Posterior vena cava (tissue), 2 donors: Measurements from ENCODE around the gene AMBP. TPM values are rescaled to one million over a fixed set of nuclear protein-coding genes. Genes with fewer than 3 reads are reported as not detected.

Source experiments
- DNase-seq: peaks from one replicate; pipeline ENCODE4 v3.0.0-alpha.2; 2020; ENCODE audit warnings: low spot score
- intact Hi-C, 2 donors: fragments of 100-400 bp; cut with DNase I; formaldehyde crosslinking; loops; one replicate each; pipeline versions ENCODE4 v1.14.1 to v1.14.2; 2022 to 2023
- total RNA-seq, 2 donors: library from RNA; stranded (reverse); fragmentation: NEBNext Ultra II Directional; extraction: Animal tissue kit (Norgen Biotek cat#: 25700); gene quantifications; one replicate each; pipeline ENCODE4 v1.2.1, GENCODE V29; 2021
- donor health status: DM: yes; HTN: yes; CAD: no.
- donor health status: DM: yes; HTN: yes; CAD: no.

AMBP gene
- total RNA-seq, 2 donors from 2014 or later: 0.65 TPM; not detected in 1

GRCh38 chr9:114039484-114039883 is 38.6 kb downstream of the AMBP start:
- no peak for DNase-seq
- intact Hi-C loops: loop anchor here in 1 of 2 donors (10.0 kb wide), 1 partner anchor 355 kb away; no protein-coding TSS in a partner anchor

DNA sequence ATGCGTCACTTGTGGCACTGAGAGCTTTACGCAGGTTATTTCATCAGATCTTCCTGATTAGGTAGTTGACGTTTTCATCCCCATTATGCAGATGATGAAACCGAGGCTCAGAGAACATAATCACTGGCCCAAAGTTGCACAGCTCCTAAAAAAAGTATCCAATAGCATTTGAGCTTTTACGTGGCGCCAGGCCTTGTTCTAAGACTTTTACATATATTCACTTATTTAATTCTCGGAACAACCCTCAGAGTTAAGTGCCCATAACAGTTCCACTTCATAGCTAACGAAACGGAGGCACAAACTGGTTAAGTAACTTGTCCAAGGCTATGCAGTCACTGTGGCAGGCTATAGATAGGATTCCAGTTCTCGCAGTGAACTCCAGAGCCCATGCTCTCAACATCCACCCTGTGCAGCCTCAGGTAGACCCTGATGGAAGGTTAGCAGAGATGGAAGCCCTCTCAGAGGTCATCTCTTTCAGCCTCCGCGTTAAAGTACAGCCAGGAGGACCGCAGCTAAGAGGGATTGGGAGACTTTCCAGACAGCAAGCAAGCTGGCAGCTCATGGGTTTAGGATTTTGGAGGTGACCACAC is 39.3 kb downstream of the AMBP start:
- DNase-seq: no peak
- intact Hi-C loops: loop anchor here in 1 of 2 donors (10.0 kb wide), 1 partner anchor 354 kb away; no protein-coding TSS in a partner anchor

DNA sequence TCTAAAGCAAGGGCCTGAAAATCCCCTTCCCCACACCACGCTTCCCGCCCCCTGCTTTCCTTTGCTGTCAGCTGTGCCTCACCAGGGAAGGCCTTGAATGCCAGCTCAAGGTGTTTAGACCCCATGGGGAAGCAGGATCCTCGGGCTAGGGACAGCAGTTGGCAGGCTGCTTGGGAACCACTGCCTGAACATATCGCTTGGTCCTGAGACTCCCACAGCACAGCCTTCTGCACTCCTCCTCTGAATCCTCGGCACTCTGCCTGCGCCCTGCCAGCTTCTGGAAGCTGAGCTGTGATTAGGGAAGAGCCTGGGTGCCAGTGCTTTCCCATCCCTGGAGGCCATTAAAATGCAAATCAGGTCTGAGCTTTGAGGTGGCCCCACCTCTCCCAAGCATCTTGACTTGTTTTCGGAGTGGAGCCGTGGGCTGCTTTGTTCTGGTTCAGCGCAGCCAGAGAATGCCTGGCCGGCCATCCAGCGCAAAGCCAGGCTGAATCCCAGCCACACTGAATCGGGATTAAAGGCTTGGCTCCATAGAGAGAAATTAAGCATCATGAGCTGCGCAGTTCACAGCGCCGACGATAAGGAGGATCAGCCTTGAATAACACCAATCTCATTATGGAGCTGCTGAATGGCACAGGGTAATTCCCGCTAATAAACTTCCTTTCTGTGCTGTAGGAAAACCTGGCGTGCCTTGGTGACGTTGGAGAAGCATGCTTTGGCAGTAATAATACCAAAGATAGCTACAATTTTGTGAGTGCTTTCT is 40.0 kb downstream of the AMBP start:
- peak; percentile 63 for DNase-seq
- intact Hi-C loops: loop anchor here in 1 of 2 donors (10.0 kb wide), 1 partner anchor 353 kb away; no protein-coding TSS in a partner anchor

DNA sequence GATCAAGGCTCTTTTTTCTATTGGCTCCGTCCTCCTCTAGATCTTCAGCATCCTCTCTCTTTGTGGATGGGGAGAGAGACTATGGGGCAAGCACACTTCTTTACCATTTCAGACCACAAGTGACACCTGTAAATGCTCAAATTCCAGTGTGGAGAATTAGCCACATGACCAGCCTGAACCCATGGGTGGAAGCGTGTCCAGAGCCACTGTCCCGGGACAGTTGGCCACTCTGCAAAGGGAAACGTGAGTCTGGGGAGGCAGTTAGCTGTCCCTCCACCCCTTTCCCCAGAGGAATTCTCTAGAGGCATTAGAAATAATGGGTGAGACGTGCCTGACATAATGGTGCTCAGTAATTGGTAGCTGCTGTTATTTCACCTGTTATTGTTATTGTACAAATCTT is 40.9 kb downstream of the AMBP start:
- intact Hi-C loops: loop anchor here in 1 of 2 donors (10.0 kb wide), 1 partner anchor 352 kb away; no protein-coding TSS in a partner anchor
- DNase-seq: peak; percentile 13

DNA sequence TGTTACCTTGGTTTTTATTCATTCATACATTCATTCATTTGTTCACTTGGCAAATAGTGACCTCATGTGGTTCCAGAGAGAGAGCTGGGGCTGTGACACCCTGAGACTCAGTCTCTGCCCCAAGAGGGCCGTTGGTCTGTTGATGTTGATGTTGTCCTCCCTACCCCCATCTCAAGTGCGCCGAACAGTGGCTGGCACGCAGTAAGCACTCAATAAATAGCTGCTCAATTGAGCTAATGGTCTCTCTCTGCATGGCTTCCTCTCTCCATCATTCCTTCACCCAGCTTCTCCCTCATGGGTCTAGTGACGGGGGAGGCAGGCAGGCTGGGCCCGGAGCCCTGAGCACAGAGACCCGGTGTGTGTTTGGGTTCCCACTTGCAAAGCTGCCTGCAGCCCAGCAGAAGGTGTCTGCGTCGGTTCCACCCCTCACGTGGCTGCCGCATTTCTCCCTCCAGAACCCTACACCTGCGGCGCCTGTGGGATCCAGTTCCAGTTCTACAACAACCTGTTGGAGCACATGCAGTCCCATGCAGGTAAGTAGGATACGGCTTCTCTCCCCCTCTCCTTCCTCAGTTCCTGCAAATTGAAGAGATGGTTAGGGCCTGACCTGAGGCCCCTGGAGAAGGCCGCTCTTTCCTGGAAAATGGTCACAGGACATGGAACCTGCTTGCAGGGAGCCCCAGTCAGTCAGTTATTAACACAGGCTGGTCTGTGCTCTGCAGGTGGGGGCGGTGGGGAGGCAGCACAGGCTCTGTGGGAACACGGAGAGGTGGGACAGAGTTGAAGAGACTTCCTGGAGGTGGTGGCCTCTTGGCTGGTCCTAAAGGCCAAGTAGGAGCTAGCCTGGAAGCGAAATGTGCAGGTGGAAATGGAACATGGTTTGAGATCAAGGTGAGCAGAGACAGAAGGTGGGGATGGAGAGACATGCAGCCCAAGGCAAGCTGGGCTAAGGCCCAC is 42.0 kb downstream of the AMBP start:
- peak; percentile 37 for DNase-seq
- intact Hi-C loops: loop anchor here in 1 of 2 donors (10.0 kb wide), 1 partner anchor 351 kb away; no protein-coding TSS in a partner anchor

DNA sequence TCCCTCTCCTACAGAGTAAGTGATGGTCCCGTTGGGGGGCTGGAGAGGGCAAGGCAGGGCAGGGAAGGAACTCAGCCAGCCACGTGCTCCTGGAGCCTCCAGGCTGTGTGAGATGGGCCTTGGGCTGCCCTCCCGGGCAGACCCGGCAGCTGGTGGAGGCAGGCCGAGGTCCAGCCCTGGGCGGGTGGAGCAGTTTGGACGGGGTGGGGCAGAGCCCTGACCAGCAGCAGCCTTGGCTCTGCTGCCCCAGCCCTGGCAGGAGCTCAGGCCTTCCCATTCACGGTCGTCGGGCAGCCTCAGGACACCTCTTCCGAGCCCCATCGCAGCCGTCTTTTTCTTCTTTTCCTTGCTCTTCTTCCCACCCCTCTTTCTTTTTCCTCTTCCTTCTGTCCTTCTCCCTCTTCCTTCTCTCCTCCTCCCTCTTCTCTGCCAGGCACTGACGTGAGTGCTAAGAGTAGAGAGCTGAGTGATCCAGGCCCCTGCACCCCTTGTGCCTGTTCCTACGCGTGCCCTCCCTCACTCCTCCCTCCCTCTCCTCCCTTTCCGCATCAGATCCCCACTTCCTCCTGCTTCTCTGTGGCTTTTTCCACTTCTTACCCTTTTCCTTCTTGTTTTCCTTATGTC is 42.8 kb downstream of the AMBP start:
- intact Hi-C loops: loop anchor here in 1 of 2 donors (10.0 kb wide), 1 partner anchor 351 kb away; no protein-coding TSS in a partner anchor
- DNase-seq: peak; percentile 35

DNA sequence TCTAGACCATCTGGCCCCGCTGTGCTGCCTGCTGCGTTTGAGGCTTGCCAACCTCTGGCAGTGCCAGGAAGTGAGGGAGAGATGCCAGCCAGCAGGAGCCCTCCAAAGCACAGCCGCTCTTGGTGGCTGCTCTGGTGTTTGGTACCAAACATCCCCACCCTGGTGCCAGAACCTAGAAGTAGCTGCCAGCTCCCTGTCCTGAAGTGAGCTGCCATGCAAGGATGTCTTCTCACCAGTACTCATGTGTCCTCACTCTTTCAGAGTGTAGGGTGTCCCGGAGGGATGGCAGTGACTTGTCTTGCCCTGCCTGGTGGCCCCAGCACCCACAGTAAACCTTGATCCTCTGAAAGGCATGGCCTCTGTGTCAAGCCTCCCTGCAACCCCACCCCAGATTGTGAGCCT is 43.4 kb downstream of the AMBP start:
- DNase-seq: peak; percentile 48

GRCh38 chr9:114034196-114034595 is 43.9 kb downstream of the AMBP start:
- intact Hi-C loops: loop anchor here (5.0 to 10.0 kb wide), 3 partner anchors 227 to 352 kb away; no protein-coding TSS in a partner anchor
- peak; percentile 49 for DNase-seq

More for the DNA sequence above, 43.4 kb downstream of the AMBP start:
- intact Hi-C loops: loop anchor here (5.0 to 10.0 kb wide), 3 partner anchors 227 to 352 kb away; no protein-coding TSS in a partner anchor

GRCh38 chr9:114033397-114034103 is 44.5 kb downstream of the AMBP start:
- intact Hi-C loops: loop anchor here (5.0 to 10.0 kb wide), 3 partner anchors 226 to 351 kb away; no protein-coding TSS in a partner anchor
- DNase-seq: peak; percentile 78

DNA sequence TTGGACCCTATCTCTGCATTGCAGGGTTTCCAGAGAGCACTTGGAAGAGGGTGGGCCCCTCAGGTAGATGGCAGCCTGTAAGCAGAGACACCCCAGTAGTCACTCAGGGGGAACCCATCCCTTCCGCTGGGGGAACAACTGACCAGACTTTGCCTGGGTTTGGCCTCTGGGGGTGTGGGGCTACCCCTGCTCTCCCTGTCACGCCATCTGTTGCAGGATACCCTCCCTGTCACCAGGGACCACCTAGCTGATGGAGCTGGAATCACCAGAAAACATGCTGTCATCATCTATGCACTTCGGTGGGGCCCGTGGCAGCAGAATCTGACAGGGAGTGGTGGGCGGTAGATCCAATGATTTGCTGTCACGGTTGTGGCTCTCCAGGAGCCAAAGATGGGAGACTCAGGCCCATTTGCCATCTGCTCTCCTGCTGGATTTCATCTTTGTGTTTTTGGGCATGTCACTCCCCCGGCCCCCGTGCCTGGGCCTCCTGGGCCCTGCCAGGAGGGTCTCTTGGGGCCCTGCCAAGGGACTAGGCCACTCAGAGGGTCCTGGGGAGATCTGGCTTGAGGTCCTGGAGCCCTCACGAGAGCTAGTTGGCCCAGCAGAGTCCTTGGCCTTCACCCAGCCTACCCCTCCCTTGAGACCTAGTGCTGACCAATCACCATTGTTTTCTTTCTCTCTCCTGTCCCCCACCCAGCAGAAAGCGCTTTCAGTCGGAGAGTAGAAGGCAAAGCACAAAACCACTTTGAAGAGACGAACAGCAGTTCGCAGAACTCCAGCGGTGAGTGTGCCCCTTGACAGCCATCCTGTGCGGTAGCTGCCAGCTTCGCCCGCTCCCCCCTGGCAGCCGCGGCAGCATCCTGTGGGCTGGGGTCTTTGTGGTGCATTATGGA is 45.9 kb downstream of the AMBP start:
- peak; percentile 44 for DNase-seq
- intact Hi-C loops: loop anchor here (5.0 to 10.0 kb wide), 3 partner anchors 225 to 350 kb away; no protein-coding TSS in a partner anchor

DNA sequence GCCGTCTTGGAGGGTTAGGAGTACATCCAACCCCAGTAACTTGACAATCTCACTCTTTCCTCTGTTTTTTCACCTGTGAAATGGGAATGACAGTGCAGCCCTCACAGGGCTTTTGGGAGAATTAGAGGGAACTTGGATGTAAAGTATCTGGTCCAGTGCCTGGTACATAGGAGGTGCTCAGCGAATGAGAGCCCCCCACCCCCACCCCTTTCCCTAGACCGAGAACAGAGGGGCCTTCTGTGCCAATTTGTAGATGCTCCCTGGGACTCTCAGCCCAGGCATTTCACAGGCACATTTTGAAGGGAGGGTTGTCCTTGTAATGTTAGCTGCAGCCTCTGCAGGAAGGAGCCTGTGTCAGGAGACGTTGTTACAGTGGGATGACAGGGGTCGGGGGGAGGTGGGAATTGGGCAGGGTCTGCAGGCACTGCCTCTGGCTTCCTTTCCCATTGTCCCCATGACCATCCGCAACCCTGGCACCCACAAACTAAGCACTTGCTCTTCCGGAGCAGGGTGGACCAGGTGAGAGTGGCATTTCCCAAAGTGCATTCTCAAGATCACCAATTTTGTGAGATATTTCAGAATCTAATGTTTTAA is 47.0 kb downstream of the AMBP start:
- peak; percentile 40 for DNase-seq
- intact Hi-C loops: loop anchor here (5.0 to 10.0 kb wide), 3 partner anchors 224 to 349 kb away; no protein-coding TSS in a partner anchor

- DNase-seq: peak; percentile 76
- intact Hi-C loops: loop anchor here (5.0 to 10.0 kb wide), 3 partner anchors 223 to 348 kb away; no protein-coding TSS in a partner anchor
Measured at GRCh38 chr9:114030364-114030763, 47.7 kb downstream of the AMBP start.

- peak; percentile 62 for DNase-seq
- intact Hi-C loops: loop anchor here (5.0 to 10.0 kb wide), 3 partner anchors 222 to 347 kb away; no protein-coding TSS in a partner anchor
Measured at GRCh38 chr9:114029311-114030170, 48.6 kb downstream of the AMBP start.

- intact Hi-C loops: no loop called here
- DNase-seq: peak; percentile 74
Measured at GRCh38 chr9:114028646-114029045, 49.5 kb downstream of the AMBP start.

DNA sequence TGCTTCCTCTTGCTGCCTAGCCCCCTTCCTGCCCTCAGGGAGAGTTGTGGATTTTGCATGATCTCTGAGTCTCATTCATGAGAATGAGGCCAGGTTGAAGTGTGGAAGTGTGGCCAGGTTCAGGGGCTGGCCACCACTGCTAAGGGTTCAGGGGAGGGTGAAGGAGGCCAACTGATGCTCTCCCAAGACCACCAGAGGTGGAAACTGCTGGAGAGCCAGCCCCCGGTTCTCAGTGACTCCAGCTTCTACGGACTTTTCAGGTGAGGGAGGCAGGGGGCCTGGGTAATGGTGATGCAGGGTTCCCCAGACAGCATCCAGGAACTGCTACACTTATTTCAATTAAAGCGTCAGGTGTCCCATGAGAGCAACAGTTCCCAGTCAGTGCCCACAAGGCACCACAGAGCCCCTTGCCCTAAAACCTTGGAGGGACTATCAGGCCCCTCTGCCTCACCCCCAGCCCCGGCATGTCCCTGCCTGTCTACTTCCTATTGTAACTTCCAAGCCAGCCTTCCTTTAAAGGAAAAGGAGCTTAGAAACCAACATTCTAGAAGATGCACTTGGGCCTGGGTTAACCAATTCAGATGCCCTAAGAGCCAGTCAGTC is 50.1 kb downstream of the AMBP start:
- intact Hi-C loops: no loop called here
- peak; percentile 26 for DNase-seq
